ENCODE results near the gene NDNF.

Gene NDNF

GRCh38 chr4:121011138-121011537 lies 61.2 kb downstream of the NDNF start:
- TF ChIP-seq TEAD4 (IDR thresholded peaks at IDR 0.05) (no peak), RAD21 (IDR thresholded peaks at IDR 0.05; ENCODE audit: low read depth) (no peak), CREB1 (IDR thresholded peaks at IDR 0.05; ENCODE audit: low read depth) (no peak), TCF12 (IDR thresholded peaks at IDR 0.05; ENCODE audit: low read depth) (no peak), FOXM1 (IDR thresholded peaks at IDR 0.05; ENCODE audit: borderline replicate concordance, low read depth) (no peak)

GRCh38 chr4:121009578-121010478 lies 62.5 kb downstream of the NDNF start:
- TF ChIP-seq REST (IDR thresholded peaks at IDR 0.05; ENCODE audit: low read depth) (no peak), NFIC (IDR thresholded peaks at IDR 0.05) (no peak), CEBPB (IDR thresholded peaks at IDR 0.05) (no peak), YY1 (IDR thresholded peaks at IDR 0.05; ENCODE audit: low read depth) (no peak), RAD21 (IDR thresholded peaks at IDR 0.05; ENCODE audit: low read depth) (no peak), TEAD4 (IDR thresholded peaks at IDR 0.05) (no peak), MAX (IDR thresholded peaks at IDR 0.05) (no peak)

GRCh38 chr4:121007660-121008059 lies 64.7 kb downstream of the NDNF start:
- no peak for TF ChIP-seq TAF1 (IDR thresholded peaks at IDR 0.05; ENCODE audit: low read depth)
- TF ChIP-seq NFIC (IDR thresholded peaks at IDR 0.05), result no peak
- TF ChIP-seq REST (IDR thresholded peaks at IDR 0.05; ENCODE audit: low read depth), result no peak
- TF ChIP-seq RAD21 (IDR thresholded peaks at IDR 0.05; ENCODE audit: low read depth), result no peak
- no peak for TF ChIP-seq FOXM1 (IDR thresholded peaks at IDR 0.05; ENCODE audit: borderline replicate concordance, low read depth)
- TF ChIP-seq CEBPB (IDR thresholded peaks at IDR 0.05), result no peak
- no peak for TF ChIP-seq TCF12 (IDR thresholded peaks at IDR 0.05; ENCODE audit: low read depth)
- no peak for TF ChIP-seq ZBTB7A (IDR thresholded peaks at IDR 0.05; ENCODE audit: low read depth)
- TF ChIP-seq TEAD4 (IDR thresholded peaks at IDR 0.05), result no peak
- TF ChIP-seq USF1 (IDR thresholded peaks at IDR 0.05), result no peak

- TF ChIP-seq EP300 (IDR thresholded peaks at IDR 0.05; ENCODE audit: borderline replicate concordance) (no peak), TAF1 (IDR thresholded peaks at IDR 0.05; ENCODE audit: low read depth) (no peak), USF1 (IDR thresholded peaks at IDR 0.05) (no peak), FOXM1 (IDR thresholded peaks at IDR 0.05; ENCODE audit: borderline replicate concordance, low read depth) (no peak), CEBPB (IDR thresholded peaks at IDR 0.05) (no peak), REST (IDR thresholded peaks at IDR 0.05; ENCODE audit: low read depth) (no peak), TEAD4 (IDR thresholded peaks at IDR 0.05) (no peak), ZBTB7A (IDR thresholded peaks at IDR 0.05; ENCODE audit: low read depth) (no peak), RAD21 (IDR thresholded peaks at IDR 0.05; ENCODE audit: low read depth) (no peak), TCF12 (IDR thresholded peaks at IDR 0.05; ENCODE audit: low read depth) (no peak), EGR1 (IDR thresholded peaks at IDR 0.05) (no peak), MAX (IDR thresholded peaks at IDR 0.05) (no peak), NFIC (IDR thresholded peaks at IDR 0.05) (no peak), CREB1 (IDR thresholded peaks at IDR 0.05; ENCODE audit: low read depth) (no peak), YY1 (IDR thresholded peaks at IDR 0.05; ENCODE audit: low read depth) (no peak)
Measured at GRCh38 chr4:121003863-121004262, 68.5 kb downstream of the NDNF start.
